ENCODE results near the gene CADM2.

DNA sequence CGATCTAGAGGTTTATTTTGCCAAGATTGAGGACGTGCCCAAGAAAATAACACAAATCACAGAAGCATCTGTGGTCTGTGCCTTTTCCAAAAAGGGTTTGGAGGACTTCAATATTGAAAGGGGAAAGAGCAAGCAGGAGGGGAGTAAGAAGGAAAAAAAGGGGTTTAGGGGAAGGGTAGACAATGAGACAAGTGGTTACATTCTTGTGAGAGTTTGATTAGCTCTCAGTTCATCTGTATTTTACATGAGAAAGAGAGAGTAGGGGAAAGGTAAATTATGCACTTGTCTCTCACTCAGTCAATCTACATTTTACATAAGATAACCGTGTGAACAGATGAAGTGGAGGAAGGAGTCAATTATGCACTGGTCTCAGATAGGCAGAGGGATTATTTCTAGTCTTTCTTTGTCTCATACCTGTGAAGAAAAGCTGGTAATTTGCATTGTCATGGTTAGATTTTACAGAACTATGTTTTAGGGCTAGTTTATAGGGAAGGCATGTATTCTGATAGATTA, 931.3 kb downstream of the CADM2 start:
- TF ChIP-seq EZH2phosphoT487 (IDR thresholded peaks at IDR 0.05; ENCODE audit: borderline replicate concordance, low read length) (no peak), EZH2 (IDR thresholded peaks at IDR 0.05; ENCODE audit: low read length, unreplicated experiment) (no peak)
- TF ChIP-seq, protein P1, sequence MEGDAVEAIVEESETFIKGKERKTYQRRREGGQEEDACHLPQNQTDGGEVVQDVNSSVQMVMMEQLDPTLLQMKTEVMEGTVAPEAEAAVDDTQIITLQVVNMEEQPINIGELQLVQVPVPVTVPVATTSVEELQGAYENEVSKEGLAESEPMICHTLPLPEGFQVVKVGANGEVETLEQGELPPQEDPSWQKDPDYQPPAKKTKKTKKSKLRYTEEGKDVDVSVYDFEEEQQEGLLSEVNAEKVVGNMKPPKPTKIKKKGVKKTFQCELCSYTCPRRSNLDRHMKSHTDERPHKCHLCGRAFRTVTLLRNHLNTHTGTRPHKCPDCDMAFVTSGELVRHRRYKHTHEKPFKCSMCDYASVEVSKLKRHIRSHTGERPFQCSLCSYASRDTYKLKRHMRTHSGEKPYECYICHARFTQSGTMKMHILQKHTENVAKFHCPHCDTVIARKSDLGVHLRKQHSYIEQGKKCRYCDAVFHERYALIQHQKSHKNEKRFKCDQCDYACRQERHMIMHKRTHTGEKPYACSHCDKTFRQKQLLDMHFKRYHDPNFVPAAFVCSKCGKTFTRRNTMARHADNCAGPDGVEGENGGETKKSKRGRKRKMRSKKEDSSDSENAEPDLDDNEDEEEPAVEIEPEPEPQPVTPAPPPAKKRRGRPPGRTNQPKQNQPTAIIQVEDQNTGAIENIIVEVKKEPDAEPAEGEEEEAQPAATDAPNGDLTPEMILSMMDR (conservative IDR thresholded peaks at IDR 0.05; ENCODE audit: low read depth, low read length) = no peak
